GM18505 (cell line): ENCODE results near the gene OTUB2.

Experiments
- ATAC-seq: cut with Tn5 transposase; IDR thresholded peaks from one replicate; pipeline ENCODE4 v1.9.1; 2021; ENCODE audit not compliant: unreplicated experiment
- POLR2A ChIP-seq: IDR thresholded peaks from 4 replicates; pipeline ENCODE4 v1.6.1; 2011; ENCODE audit warnings: borderline replicate concordance; ENCODE audit not compliant: insufficient read depth, insufficient read length; ENCODE audit errors: extremely low read depth

OTUB2 gene

DNA sequence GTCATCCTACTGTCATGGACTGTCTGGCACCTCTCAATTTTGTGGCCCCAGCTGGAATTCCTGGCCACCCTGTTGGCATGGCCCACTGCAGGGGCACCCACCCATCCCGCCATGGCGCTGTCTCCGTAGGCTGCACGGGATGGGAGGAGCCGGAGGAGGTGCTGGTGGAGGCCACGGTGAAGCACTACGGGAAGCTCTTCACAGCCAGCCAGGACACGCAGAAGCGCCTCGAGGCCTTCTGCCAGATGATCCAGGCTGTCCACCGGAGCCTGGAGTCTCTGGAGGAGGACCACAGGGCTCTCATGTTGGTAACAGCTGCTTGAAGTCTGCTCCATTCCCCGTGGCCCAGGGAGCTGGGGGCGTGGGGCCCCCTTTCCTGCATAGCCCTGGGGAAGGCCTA, 25.1 kb upstream of the OTUB2 start:
- TF ChIP-seq POLR2A, result no peak
- no peak for ATAC-seq

DNA sequence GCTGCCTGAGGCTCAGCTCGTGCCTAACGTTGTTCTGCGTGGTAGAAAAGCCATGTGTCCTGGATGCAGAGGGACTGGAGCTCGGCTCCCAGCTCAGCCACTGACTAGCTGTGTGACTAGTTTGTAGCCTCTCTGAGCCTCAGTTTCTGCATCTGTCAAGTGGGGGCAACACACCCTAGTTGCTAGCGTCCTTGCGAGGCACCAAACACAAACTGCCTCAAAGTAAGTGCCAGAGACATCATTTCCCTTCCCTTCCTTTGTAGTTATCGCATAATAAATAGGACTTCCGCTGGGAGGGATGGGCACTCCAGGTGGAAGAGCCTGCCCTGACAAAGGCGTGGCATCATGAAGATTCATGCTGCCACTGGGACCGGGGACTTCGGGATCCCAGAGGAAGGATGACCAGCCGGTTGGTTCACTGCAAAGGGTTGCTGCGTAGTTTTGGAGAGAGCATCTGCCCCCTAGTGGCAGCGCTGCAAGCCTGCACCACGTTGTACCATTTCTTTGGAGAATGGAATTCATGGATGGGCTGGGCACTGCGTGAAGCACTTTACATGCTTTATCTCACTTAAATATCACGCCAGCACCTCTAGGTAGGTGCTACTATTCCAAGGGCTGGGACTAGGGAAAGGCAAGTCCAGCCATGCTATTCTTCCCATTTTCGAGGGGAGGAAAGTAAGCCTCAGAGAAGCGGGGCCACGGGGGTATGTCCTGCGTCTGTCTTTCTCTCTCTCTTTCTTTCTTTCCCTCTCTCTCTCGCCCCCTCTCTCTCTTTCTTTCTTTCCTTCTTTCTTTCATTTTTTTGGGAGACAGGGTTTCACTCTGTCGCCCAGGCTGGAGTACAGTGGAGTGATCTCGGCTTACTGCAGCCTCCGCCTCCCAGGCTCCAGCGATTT, 24.4 kb upstream of the OTUB2 start:
- no peak for ATAC-seq
- no peak for TF ChIP-seq POLR2A

GRCh38 chr14:94003397-94003796, 22.7 kb upstream of the OTUB2 start:
- ATAC-seq, result no peak
- TF ChIP-seq POLR2A, result no peak

- ATAC-seq, result no peak
Observed at GRCh38 chr14:94004015-94004414, 22.1 kb upstream of the OTUB2 start.

DNA sequence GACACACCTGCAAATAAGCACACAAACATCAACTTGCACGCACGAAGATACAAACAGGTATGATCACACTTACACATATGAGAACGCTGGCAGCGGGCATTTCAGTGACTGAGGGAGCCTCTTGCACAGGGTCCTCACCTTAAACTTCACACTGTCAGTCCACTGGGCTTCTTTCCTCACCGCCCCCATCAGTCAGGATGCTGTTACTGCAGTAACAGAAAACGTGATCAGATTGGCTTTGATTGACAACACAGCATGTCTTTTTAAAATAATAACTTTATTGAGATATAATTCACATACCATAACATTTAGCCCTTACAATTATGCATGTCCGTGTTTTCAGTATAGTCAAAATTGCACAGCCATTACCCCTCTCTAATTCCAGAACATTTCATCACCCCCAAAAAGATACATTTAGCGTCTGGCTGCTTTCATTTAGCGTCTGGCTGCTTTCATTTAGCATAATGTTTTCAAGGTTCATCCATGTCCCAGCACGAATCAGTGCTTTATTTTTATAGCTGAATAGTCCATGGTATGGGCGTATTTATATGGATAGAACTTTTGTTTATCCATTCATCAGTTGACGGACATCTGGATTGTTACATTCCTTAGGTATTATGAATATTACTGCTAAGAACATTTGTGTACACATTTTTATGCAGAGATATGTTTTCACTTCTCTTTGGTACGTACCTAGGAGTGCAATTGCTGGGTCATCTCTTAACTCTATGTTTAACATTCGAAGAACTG, 20.6 kb upstream of the OTUB2 start:
- no peak for TF ChIP-seq POLR2A
- no peak for ATAC-seq

More at GRCh38 chr14:94004015-94004414, 22.1 kb upstream of the OTUB2 start:
- TF ChIP-seq POLR2A, result no peak

DNA sequence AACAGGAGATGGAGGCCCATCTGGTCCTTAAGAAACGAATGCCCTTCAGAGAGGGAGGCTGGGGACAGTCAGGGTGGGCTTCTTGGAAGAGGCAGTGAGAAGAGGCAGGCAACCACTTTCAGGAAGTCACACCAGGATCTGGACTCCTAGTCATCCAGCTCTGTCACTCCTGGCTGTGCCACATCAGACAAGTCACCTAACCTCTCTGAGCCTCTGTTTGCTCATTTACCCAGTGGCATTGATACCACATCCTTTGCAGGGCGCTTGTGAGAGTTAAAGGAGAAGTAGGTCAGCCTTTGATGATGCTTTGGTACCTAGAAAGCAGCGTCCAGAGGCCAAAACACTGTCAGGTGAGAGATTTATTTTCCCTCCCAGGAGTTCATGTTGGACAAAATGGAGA, 17.9 kb upstream of the OTUB2 start:
- TF ChIP-seq POLR2A, result no peak
- no peak for ATAC-seq

DNA sequence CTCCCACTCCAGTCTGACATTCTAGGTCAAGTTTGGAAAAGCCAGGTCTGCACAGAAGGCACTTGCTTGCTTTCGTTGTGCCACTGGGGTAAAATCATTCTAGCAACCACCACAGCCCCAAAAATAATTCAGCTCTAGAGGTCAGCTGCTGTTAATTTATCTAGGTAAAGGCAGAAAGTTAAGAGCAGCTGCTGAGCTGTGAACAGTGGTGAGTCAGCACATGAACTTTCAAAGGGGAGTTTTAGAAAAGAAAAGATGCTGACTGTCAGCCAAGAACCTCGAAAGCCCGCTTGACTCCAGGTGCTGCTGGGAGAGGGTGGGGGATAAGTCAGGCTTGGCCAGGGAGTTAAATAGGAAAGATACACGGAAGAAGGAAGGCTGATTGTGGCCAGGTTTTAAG, 16.4 kb upstream of the OTUB2 start:
- no peak for ATAC-seq
- TF ChIP-seq POLR2A, result no peak

DNA sequence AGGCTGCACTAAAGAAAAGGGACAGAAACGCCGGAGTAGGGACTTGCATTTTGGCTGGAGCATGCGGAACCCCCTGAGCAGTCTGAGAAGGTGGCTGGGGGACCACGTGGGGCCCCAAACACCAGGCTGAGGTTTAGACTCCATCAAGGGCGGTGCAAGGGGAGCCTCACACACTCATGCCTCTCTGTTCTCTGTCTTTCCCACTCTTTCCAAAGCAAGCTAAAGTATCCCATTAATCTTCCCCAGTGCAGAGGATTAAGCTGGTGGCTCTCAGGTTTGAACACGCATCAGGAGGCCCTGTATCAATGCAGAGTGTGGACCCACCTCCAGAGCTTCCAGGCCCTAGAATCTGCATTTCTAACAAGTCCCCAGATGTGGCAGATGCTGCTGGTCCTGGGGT, 15.5 kb upstream of the OTUB2 start:
- no peak for TF ChIP-seq POLR2A

DNA sequence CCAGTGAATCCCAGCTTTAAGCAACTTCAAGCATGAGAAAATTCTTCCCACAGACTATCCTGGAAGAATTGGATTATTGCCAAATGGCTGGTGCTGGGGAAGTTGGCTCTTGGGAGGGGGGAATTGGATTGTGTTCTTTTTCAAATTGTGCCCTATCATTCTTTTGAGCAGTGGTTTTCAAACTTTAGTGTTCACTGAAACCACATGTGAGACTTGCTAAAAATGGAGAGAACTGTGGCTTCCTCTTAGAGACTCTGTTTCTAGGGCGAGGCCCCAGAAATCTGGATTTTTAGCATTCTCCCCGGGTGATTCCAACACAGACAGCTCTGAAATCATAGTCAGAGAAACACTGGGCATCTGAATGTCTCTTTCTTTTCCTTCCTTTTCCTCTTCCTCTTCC, 14.3 kb upstream of the OTUB2 start:
- no peak for ATAC-seq
- TF ChIP-seq POLR2A, result no peak

More for the DNA sequence above, 15.5 kb upstream of the OTUB2 start:
- ATAC-seq, result no peak

- TF ChIP-seq POLR2A, result no peak
- no peak for ATAC-seq
Observed at GRCh38 chr14:94014382-94014781, 11.8 kb upstream of the OTUB2 start.

- TF ChIP-seq POLR2A, result no peak
- ATAC-seq, result no peak
Observed at GRCh38 chr14:94015223-94015622, 10.9 kb upstream of the OTUB2 start.

GRCh38 chr14:94016446-94016976, 9.6 kb upstream of the OTUB2 start:
- no peak for TF ChIP-seq POLR2A
- no peak for ATAC-seq

DNA sequence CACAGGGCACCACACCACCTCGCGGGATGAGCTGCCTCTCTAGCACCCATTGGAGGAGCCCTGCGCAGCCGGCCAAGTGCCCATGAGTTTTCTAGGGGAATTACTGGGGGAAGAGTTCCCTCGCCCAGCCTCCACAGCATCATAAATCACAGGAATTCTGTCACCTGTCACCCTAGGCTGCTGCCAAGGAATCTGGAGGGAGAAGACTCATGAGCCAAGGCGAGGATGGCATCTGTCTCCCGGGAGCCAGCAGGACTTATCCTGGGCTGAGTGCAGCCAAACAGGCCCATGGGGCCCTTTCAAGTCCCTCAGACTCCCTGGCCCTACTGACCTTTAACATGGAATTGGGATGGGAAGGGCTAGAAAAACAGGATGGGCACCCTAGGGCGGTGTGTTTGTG, 7.8 kb upstream of the OTUB2 start:
- ATAC-seq, result no peak
- TF ChIP-seq POLR2A, result no peak

DNA sequence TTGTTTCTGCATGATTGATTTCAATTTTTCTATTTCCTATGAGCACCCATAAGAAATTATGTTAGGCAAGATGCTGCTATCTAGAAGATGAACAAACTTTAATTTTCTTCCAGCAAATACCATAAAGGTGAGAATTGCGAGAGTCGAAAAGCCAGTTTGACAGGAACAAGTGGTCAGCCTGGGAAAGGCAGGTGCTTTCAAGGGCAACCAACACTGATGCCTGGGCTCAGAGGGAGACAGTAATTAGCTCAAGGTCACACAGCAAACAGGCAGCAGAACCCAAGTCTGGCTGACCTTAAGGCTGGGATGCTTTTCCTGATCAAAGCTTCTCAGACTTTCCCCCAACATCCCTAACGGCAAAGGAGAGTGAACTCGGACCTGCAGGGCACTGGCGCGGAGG, 6.8 kb upstream of the OTUB2 start:
- no peak for TF ChIP-seq POLR2A
- no peak for ATAC-seq

DNA sequence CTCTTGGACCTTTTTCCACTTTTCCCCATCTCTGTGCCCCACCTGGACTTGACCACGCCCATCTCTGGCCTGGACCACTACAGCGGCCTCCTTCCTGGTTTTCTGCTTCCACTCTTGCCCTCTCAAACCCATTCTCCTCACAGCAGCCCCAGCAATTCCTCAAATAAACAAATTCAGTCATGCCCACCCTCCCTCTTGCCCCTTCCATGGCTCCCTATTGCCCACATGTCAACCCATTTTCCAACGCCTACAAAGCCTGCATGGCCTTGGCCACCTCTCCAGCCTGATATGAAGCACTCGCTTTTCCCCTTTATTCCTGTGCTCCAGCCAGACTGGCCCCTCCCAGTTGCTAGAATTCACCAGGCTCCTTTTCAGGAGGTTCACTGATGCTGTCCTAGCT, 5.9 kb upstream of the OTUB2 start:
- TF ChIP-seq POLR2A, result no peak
- ATAC-seq, result no peak

- no peak for TF ChIP-seq POLR2A
- ATAC-seq, result no peak
Observed at GRCh38 chr14:94021001-94021400, 5.1 kb upstream of the OTUB2 start.
